GM21723 (cell line): Measurements from ENCODE around the gene NAGLU.

Experiments used
- ATAC-seq: cut with Tn5 transposase; IDR thresholded peaks from one replicate; pipeline ENCODE4 v1.9.1; 2021; ENCODE audit warnings: mild to moderate bottlenecking, moderate library complexity; ENCODE audit not compliant: unreplicated experiment

Gene NAGLU

GRCh38 chr17:42536048-42536371, at the start of gene NAGLU:
Gene NAGLU (plus strand): TSS chr17:42536241. CDS start chr17:42536273, 32 bp downstream.
- peak; percentile 83 for ATAC-seq

GRCh38 chr17:42488032-42488431, 48.0 kb upstream of the NAGLU start:
- ATAC-seq: no peak

- no peak for ATAC-seq
Observed at GRCh38 chr17:42493319-42493718, 42.7 kb upstream of the NAGLU start.

DNA sequence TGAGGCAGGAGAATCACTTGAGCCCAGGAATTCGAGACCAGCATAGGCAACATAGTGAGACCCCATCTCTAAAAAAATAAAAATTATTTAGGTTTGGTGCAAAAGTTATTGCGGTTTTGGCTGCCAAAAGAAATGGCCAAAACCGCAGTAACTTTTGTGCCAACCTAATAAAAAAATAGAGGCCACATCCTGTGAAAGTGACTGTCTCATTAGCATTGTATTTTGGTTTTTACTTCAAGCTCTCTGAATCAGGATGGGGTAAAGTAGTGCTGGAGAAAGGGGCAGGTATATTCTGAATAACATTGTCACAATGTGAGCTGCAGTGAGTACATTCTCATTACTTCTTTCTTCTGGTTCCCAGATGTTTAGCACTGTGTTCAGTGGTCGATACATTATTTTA, 41.4 kb upstream of the NAGLU start:
- no peak for ATAC-seq

DNA sequence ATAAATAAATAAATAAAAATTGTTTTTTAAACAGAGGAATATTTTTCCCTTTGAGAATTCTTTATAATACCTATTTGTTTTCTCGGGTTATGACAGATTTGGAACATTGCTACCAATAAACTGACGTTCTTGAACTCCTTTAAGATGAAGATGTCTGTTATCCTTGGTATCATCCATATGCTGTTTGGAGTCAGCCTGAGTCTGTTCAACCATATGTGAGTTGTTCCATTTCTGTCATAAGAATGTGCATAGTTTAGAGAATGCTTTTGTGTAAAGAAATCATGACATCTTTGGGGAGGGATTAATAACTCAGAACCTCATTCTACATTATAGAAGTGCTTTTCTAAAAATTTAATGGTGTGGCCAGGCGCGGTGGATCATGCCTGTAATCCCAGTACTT, 37.2 kb upstream of the NAGLU start:
- ATAC-seq: no peak

DNA sequence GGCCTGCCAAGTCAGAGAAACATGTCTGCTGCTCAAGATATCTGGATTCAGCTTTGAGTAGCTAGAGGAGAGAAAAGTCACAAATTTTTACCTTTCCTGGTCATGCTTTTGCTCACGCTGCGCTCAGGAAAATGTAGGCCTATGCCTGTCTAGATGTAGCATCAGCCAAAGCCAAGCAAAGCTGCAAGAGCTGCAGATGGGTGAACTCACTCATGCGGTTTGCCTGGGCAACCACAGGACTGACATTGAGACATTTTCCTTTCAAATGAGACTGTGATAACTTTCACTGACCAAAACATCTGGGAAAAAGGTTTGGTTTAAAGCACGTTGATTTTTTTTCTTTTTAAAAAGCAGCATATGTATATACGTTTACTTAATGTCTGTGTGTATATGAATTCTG, 34.0 kb upstream of the NAGLU start:
- ATAC-seq: no peak

- ATAC-seq: no peak
Observed at GRCh38 chr17:42502926-42503325, 33.1 kb upstream of the NAGLU start.

GRCh38 chr17:42507671-42508070, 28.4 kb upstream of the NAGLU start:
- ATAC-seq: no peak

GRCh38 chr17:42508426-42509165, 27.4 kb upstream of the NAGLU start:
- no peak for ATAC-seq

GRCh38 chr17:42509409-42509808, 26.6 kb upstream of the NAGLU start:
- ATAC-seq: no peak

- ATAC-seq: no peak
Observed at GRCh38 chr17:42509841-42510240, 26.2 kb upstream of the NAGLU start.

- ATAC-seq: no peak
Observed at GRCh38 chr17:42512246-42512645, 23.8 kb upstream of the NAGLU start.

- ATAC-seq: peak; percentile 72
Observed at GRCh38 chr17:42512733-42513251, 23.2 kb upstream of the NAGLU start.

GRCh38 chr17:42513686-42514085, 22.4 kb upstream of the NAGLU start:
- ATAC-seq: no peak

GRCh38 chr17:42514279-42514678, 21.8 kb upstream of the NAGLU start:
- ATAC-seq: no peak

DNA sequence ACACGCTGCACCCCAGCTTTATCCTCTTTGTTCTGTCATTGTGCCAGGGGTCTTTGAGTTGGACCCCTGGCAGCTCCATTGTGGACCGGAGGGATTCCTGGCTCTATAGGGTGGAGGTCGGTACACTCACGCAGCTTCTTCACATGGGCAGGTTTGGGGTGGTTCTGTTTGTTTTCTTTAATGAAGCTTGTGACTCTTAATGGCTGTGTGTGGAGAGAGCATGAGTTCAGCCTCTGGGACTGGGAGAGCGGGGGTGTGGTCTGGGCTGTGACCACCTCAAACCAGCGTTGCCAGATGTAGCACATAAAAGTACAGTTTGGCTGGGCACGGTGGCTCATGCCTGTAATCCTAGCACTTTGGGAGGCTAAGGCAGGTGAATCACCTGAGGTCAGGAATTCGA, 21.2 kb upstream of the NAGLU start:
- no peak for ATAC-seq

GRCh38 chr17:42517516-42517915, 18.5 kb upstream of the NAGLU start:
- ATAC-seq: no peak

DNA sequence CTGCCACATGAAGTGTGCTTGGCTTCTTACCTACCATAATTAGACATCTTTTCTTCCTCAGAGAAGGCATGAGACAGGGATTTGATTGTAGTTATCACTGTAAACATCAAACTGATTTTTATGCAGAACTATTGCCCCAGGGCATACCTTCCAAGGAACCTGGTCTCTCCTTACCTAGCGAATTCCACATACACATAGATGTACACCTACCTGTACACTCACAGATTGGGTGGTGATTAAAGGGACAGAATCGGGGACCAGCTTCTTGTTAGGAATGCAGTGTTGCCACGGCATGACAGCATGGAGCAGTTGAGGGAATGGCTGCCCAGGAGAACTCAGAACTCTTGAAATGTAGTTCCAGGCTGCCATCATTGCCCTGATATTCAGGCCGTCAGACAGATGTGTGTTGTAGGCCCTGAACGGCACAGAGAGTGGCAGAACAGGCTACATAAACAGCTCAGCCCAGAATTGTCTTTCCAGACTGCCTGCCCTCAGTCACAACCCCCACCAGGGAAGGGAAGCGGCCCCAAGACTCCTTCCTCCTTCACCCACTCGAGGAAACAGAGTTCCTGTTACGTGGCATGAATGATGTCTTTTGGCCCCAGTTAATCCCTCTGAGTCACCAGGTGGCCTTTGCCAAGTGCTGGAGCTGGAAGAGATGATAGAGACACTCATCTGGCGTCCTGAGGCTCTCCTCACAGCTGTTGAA, 17.8 kb upstream of the NAGLU start:
- ATAC-seq: no peak

DNA sequence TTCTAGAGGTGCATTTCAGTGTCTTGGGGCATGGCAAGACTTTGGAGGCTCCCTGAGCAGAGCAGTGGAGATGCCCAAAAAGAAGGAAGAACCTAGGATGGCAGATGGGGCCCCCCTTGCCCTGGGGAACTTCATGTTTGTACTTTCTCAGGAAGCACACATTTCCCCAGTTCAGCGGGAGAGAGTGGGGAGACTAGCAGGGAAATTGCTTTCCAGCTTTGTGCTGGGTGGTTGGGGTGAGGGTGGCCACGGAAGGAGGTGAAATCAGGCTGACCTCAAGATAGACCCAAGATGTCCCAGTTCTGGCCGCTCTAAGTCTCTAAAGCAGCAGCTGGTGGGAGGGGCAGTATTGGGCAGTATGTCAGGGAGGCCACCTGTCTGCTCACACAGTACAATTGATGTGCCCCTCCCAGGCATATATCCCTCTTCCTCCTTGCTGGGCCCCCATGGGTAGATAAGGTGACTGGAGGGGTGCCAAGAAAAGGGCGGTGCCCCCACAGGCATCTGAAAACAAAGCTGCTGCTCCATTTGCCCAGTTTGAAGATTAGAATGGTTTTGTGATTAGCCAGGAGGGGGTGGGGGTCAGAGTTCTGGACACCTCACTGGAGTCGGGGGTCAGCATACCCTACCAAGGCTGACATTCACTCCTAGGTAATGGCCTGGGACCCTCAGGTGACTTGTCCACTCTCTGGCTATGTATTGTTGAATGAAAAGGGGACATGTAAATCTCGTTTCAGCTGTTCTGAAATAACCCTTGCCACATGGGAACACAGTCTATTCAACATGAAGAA, 17.1 kb upstream of the NAGLU start:
- no peak for ATAC-seq

DNA sequence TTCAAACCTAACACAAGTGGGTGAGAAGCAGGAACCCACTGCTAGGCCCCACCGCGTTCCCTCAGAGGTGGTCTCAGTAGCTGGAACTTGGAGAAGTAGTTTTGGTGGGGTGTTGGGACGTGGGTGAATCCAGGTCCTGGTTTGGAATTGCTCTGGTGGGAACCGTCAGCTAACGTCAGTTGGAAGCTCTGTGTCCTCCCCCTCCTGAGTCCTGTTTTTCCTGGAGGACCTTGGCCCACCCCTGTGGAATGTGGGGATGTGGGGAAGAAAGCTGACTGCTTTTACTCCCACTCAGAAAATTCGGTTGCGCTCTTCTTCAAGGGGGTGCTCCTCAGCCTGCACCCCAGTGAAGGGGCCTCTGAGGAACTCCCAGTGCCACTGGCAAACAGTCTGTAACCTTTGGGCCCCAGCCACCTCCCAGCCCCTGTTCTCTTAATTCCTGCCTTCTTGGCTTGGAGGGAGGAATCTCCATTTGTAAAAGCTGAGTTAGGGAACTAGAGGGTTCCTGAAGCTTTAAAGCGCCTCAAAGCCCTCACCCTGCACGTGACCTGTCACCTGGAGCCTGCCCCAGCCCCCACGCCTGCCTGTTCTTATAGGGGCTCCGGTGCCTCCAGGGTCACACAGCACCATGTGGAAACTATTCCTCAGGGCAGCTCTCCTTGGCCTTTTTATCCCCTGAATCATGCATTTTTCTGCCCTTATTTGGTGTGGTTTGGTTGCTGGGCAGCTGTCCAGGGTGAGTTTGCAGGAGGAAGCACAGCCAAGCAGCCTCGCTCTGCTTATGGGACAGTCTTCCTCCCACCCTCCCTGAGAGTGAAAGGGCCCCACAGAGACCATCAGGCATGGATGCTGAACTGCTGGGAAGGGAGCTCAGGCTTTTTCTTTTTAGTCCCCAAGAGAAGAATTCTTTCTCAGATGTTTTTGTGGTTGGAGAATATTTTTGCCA, 16.2 kb upstream of the NAGLU start:
- no peak for ATAC-seq

- ATAC-seq: no peak
Observed at GRCh38 chr17:42520540-42520951, 15.5 kb upstream of the NAGLU start.
